Ectodermal cell (in vitro differentiated cells): ENCODE data around the gene NANOG.
A peak's percentile ranks its signal among the peaks of the same experiment; 100 is the strongest.
"Not testable (repeated sequence)": the region's sequence is repeated elsewhere in the genome, so short reads cannot be mapped to it uniquely, and the experiment has no call there.

ENCODE experiments used
- H3K27ac ChIP-seq: 2 replicates; pipeline ENCODE4 v1.7.0; 2013; ENCODE audit warnings: mild to moderate bottlenecking, low read depth, low read length; ENCODE audit not compliant: insufficient read depth, poor library complexity, severe bottlenecking
- H3K27me3 ChIP-seq: 2 replicates; pipeline ENCODE4 v1.7.0; 2013; ENCODE audit warnings: mild to moderate bottlenecking, low read length; ENCODE audit not compliant: insufficient read depth, control insufficient read depth, poor library complexity, severe bottlenecking
- H3K36me3 ChIP-seq: one replicate; pipeline ENCODE4 v1.7.0; 2013; ENCODE audit warnings: low read length; ENCODE audit not compliant: control insufficient read depth, insufficient read depth
- H3K4me1 ChIP-seq: one replicate; pipeline ENCODE4 v1.7.0; 2013; ENCODE audit warnings: low read length; ENCODE audit not compliant: control insufficient read depth, insufficient read depth
- H3K4me3 ChIP-seq: 2 replicates; pipeline ENCODE4 v1.7.0; 2013; ENCODE audit warnings: low read depth, low read length, control low read depth; ENCODE audit not compliant: insufficient read depth
- H3K9me3 ChIP-seq: 2 replicates; pipeline ENCODE4 v1.7.0; 2013; ENCODE audit warnings: mild to moderate bottlenecking, low read length, moderate library complexity; ENCODE audit not compliant: control insufficient read depth
- WGBS, 2 experiments: methylation state at CpG; one replicate each; pipeline ENCODE4 v1.1.7; 2013; ENCODE audit warnings: missing lambda C conversion rate in 2 of 2; 5-methylcytosine and 5-hydroxymethylcytosine counted together

The NANOG gene

DNA sequence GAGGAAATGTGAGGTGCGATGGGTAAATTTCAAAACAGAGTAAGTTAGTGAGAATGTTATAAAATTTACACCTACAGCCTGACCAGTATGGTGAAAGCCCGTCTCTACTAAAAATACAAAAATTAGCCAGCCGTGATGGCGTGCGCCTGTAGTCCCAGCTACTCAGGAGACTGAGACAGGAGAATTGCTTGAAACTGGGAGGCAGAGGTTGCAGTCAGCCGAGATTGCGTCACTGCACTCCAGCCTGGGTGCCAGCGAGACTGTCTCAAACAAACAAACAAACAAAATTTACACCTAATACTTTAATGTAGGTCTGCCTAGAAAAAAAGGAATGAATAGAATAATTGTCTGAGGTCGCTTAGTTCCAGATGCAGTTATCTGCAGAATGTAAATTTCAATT, 45.9 kb downstream of the NANOG start:
- Histone ChIP-seq H3K36me3 (no peaks in the 10 kb centered on the region), H3K27ac (no peak overlapping the region), H3K27me3 (no peaks in the 10 kb centered on the region), H3K4me3 (no peak overlapping the region), H3K4me1 (no peaks in the 10 kb centered on the region), H3K9me3 (no peaks in the 10 kb centered on the region)
- 84 to 88% methylated on average over 9 of the region's 9 CpGs for WGBS, 2 experiments

DNA sequence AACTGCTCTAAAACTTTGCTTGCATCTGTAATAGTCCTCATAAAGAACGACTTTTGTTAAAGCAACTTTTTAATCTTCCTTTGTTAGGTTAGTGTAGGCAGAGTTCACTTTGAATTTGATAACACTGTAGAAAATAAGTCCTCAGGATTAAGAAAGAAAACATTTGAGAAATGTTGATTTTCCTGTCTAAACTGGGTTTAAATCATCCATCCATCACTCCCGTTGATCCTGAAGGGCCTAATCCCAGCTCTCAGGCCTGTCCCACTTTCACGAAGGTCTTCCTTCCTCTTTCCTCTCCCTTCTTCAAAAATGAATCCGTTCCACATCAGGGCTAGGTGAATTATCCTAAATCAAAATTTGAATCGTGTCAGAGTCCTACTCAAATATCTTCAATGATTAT, 46.6 kb downstream of the NANOG start:
- Histone ChIP-seq H3K4me3 (no peak overlapping the region), H3K9me3 (no peaks in the 10 kb centered on the region), H3K27ac (no peak overlapping the region), H3K27me3 (no peaks in the 10 kb centered on the region), H3K36me3 (no peaks in the 10 kb centered on the region), H3K4me1 (no peaks in the 10 kb centered on the region)
- WGBS, 2 experiments: 85 to 86% methylated on average over 5 of the region's 5 CpGs

- H3K27ac ChIP-seq: no peak overlapping the region
- no peaks in the 10 kb centered on the region for H3K9me3 ChIP-seq
- H3K27me3 ChIP-seq: no peaks in the 10 kb centered on the region
- 80 to 88% methylated on average over 5 to 6 of the region's 6 CpGs for WGBS, 2 experiments
- H3K4me1 ChIP-seq: no peaks in the 10 kb centered on the region
- no peaks in the 10 kb centered on the region for H3K36me3 ChIP-seq
- no peak overlapping the region for H3K4me3 ChIP-seq
These were observed 48.2 kb downstream of the NANOG start for GRCh38 chr12:7837366-7837765.

GRCh38 chr12:7839226-7839625, 50.0 kb downstream of the NANOG start:
- H3K27me3 ChIP-seq, H3K36me3 ChIP-seq, H3K9me3 ChIP-seq, H3K27ac ChIP-seq, H3K4me1 ChIP-seq, H3K4me3 ChIP-seq: not testable (repeated sequence)
- 89 to 90% methylated on average over 6 of the region's 10 CpGs for WGBS, 2 experiments

- H3K9me3 ChIP-seq, H3K27me3 ChIP-seq, H3K36me3 ChIP-seq, H3K27ac ChIP-seq, H3K4me1 ChIP-seq, H3K4me3 ChIP-seq: not testable (repeated sequence)
- WGBS, 2 experiments: 89 to 91% methylated on average over 5 to 6 of the region's 7 CpGs
These were observed 50.6 kb downstream of the NANOG start for GRCh38 chr12:7839848-7840247.

DNA sequence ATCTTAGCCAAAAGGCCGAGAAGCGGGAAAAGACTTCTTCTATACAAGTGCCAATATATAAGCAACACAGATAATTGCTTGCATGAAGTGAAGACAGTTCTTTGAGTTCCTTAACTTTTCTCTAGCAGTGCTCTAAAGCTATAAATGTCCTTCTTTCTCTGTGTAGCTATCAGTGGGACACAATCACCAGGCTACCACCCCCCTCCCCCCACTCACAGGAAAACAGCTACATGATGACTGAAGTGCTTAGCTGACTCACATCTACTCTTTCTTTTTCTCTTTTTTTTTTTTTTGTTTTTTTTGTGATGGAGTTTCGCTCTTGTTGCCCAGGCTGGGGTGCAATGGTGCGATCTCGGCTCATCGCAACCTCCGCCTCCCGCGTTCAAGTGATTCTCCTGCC, 53.2 kb downstream of the NANOG start:
- not testable (repeated sequence) for H3K9me3 ChIP-seq, H3K36me3 ChIP-seq, H3K27ac ChIP-seq, H3K27me3 ChIP-seq, H3K4me3 ChIP-seq, H3K4me1 ChIP-seq
- WGBS, 2 experiments: 91 to 93% methylated on average over 9 of the region's 9 CpGs

- not testable (repeated sequence) for H3K4me1 ChIP-seq, H3K4me3 ChIP-seq, H3K9me3 ChIP-seq, H3K27me3 ChIP-seq, H3K27ac ChIP-seq, H3K36me3 ChIP-seq
- WGBS, 2 experiments: 36 to 50% methylated on average over 3 to 4 of the region's 8 CpGs
These were observed 53.9 kb downstream of the NANOG start for GRCh38 chr12:7843149-7843548.

DNA sequence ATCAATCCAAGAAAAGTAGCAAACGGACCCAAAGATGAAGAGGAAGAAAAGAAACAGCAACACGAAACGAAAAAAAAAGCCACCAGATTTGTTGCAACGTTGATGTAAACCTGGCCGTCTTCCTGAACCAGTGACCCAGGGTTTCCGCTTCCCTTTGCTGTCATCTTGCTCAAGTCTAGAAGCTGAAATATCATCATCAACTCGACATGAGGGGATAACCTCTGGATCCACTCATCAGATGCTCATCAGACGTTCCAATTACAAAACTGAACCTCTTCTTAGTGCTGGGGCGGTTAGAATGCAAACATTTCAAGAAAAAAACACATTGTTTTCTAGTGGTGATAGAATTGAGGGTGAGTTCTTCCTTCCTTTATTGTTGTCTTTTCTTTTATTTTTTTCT, 54.4 kb downstream of the NANOG start:
- H3K36me3 ChIP-seq, H3K27ac ChIP-seq, H3K9me3 ChIP-seq, H3K4me1 ChIP-seq, H3K4me3 ChIP-seq, H3K27me3 ChIP-seq: not testable (repeated sequence)
- WGBS, 2 experiments: no CpG with 5 or more reads among the region's 9 CpGs

DNA sequence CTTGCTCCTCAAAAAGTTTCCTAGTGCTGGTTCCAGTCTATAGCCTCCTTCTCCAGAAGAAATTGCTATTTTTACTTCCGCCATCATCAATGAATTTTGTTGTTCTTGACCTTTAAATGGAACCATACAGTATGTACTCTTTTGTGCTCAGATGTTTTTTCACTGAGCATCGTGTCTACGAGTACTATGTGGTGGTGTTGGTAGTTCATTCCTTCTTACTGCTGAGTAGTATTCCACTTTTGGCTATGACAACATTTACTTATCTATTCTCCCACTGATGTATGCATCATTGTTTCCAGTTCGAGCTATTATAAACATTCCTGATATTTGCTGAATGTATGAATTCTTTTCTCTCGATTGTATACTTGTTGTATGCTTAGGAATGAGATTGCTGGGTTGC, 54.9 kb downstream of the NANOG start:
- no peak overlapping the region for H3K27ac ChIP-seq
- peaks cover 4% of the 10 kb centered on the region for H3K4me1 ChIP-seq
- 78 to 100% methylated on average over 3 to 5 of the region's 5 CpGs for WGBS, 2 experiments
- no peaks in the 10 kb centered on the region for H3K36me3 ChIP-seq
- H3K9me3 ChIP-seq: no peaks in the 10 kb centered on the region
- H3K27me3 ChIP-seq: no peaks in the 10 kb centered on the region
- no peak overlapping the region for H3K4me3 ChIP-seq

DNA sequence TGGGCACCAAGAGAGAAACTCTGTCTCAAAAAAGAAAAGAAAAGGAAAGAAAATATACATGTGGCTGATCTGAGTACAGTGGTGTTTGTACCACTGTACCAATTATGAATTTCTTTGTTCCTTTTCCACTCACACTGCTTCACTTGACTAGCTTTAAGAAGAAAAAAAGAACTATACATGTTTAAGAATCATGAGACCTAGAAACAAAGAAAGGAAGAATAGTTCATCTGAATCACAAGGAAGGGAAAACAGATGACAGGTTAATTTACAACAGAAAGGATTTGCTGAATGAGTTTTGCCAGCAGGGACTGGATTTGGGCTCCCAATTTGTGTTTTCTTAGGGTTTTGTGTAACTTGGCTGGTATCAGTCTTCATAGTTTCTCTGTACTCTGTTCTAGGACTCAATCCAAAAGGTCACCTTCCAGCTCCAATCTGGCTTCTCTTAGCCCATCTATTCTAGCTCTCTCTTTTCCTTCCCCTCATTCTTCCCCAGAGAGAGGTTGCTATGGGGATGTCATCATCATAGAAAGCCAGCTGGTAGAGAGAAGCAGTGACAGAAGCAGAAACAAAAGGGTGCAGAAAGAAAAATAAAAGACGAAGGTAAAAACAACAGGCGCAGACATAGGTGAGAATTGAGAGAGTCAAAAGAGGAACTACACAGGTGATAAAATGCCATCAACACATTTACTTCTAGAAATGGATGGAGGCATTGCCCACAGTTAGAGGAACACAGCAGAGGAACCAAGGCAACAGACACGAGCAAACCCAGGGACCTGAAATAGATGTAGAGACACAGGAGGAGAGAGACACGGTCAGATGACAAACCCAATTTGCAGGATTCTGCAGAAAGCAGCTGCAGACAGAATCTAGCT, 58.3 kb downstream of the NANOG start:
- Histone ChIP-seq H3K27ac (peak overlapping the region; percentile 80), H3K4me1 (peaks cover 19% of the 10 kb centered on the region)
- H3K27me3 ChIP-seq, H3K36me3 ChIP-seq, H3K9me3 ChIP-seq, H3K4me3 ChIP-seq: not testable (repeated sequence)
- 63 to 86% methylated on average over 1 to 2 of the region's 4 CpGs for WGBS, 2 experiments

- H3K36me3 ChIP-seq, H3K4me3 ChIP-seq, H3K27me3 ChIP-seq, H3K9me3 ChIP-seq, H3K27ac ChIP-seq: not testable (repeated sequence)
- H3K4me1 ChIP-seq: peaks cover 20% of the 10 kb centered on the region
- WGBS, 2 experiments: 41 to 50% methylated on average over 2 of the region's 2 CpGs
These were observed 58.9 kb downstream of the NANOG start for GRCh38 chr12:7848098-7848422.
